Adipocyte (in vitro differentiated cells): Measurements from ENCODE around the gene MED23.
"Not testable (repeated sequence)": the region's sequence is repeated elsewhere in the genome, so short reads cannot be mapped to it uniquely, and the experiment has no call there.

ENCODE experiments used
- DNase-seq: peaks from one replicate; pipeline ENCODE4 v3.0.0-alpha.2; 2015; ENCODE audit warnings: low read depth
- H3K27me3 ChIP-seq: replicated peaks from 2 replicates; pipeline ENCODE4 v1.7.0; 2013; ENCODE audit warnings: mild to moderate bottlenecking, low read length, moderate library complexity; ENCODE audit not compliant: control insufficient read depth, insufficient read depth
- H3K36me3 ChIP-seq: 2 replicates; pipeline ENCODE4 v1.7.0; 2013; ENCODE audit warnings: low read length, mild to moderate bottlenecking, moderate library complexity; ENCODE audit not compliant: control insufficient read depth, insufficient read depth, severe bottlenecking
- H3K4me1 ChIP-seq: 2 replicates; pipeline ENCODE4 v1.7.0; 2013; ENCODE audit warnings: mild to moderate bottlenecking, low read length, moderate library complexity; ENCODE audit not compliant: control insufficient read depth, insufficient read depth
- H3K4me3 ChIP-seq: 2 replicates; pipeline ENCODE4 v1.7.0; 2013; ENCODE audit warnings: mild to moderate bottlenecking, low read length, moderate library complexity
- H3K9ac ChIP-seq: 2 replicates; pipeline ENCODE4 v1.7.0; 2013; ENCODE audit warnings: mild to moderate bottlenecking, low read length, moderate library complexity
- H3K9me3 ChIP-seq: 2 replicates; pipeline ENCODE4 v1.7.0; 2013; ENCODE audit warnings: mild to moderate bottlenecking, low read length, moderate library complexity; ENCODE audit not compliant: control insufficient read depth

MED23 gene

DNA sequence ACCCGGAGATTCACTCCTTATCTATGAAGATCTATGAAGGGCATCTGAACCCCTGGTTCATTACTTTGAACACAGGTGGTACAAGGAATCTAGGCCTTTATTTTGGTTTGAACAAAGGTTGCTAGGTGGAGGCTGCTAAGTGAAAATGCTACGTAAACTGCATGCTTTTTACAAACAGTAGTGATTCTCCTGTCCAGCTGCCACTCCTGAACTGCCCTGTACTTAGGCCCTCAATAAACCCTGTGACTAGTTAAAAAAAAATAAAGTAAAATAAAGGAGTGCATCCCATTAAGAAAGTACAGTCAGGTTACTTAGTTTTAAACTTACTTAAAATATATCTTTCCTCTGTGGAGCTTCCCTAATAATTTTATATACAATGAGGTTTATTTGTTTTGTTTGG is 82.7 kb downstream of the MED23 start:
- Histone ChIP-seq H3K36me3 (no peaks in the 10 kb centered on the region), H3K9me3 (peaks cover 3% of the 10 kb centered on the region), H3K4me1 (no peaks in the 10 kb centered on the region), H3K27me3 (peaks cover 4% of the 10 kb centered on the region), H3K9ac (no peak overlapping the region), H3K4me3 (no peak overlapping the region)
- DNase-seq, result no peak

DNA sequence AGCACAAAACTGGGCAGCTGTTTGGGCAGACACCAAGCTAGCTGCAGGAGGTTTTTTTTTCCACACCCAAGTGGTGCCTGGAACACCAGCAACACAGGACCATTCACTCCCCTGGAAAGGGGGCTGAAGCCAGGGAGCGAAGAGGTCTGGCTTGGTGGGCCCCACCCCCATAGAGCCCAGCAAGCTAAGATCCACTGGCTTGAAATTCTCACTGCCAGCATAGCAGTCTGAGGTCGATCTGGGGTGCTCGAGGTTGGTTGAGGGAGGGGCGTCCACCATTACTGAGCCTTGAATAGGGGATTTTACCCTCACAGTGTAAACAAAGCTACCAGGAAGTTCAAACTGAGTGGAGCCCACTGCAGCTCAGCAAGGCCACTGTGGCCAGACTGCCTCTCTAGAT is 89.4 kb downstream of the MED23 start:
- not testable (repeated sequence) for H3K4me3 ChIP-seq, H3K9me3 ChIP-seq, H3K27me3 ChIP-seq, H3K36me3 ChIP-seq, DNase-seq, H3K4me1 ChIP-seq, H3K9ac ChIP-seq

DNA sequence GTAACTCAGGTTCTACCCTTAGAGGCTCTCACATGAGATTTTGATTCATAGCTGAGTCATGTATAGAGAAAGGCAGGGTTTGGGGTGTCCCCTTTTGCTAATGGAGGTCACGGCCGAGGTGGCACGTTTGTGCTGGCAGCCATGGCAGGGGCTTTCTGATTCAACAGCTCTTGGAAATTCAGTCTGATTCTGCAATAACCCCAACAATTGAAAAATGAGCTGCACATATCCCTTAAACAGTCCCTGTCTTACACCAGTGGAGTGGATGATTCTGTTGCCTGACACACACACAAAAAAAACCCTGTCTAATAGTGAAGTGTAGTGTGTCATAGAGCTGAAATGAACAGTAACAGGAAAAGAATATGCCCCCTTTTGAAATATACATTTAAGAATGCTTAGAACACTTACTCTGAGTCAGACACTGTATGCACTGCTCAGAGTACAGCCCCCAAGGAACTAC is 95.4 kb downstream of the MED23 start:
- H3K36me3 ChIP-seq, result no peaks in the 10 kb centered on the region
- no peak overlapping the region for H3K9ac ChIP-seq
- H3K4me1 ChIP-seq, result no peaks in the 10 kb centered on the region
- DNase-seq, result no peak
- no peak overlapping the region for H3K4me3 ChIP-seq
- H3K27me3 ChIP-seq, result no peaks in the 10 kb centered on the region
- H3K9me3 ChIP-seq, result no peaks in the 10 kb centered on the region

DNA sequence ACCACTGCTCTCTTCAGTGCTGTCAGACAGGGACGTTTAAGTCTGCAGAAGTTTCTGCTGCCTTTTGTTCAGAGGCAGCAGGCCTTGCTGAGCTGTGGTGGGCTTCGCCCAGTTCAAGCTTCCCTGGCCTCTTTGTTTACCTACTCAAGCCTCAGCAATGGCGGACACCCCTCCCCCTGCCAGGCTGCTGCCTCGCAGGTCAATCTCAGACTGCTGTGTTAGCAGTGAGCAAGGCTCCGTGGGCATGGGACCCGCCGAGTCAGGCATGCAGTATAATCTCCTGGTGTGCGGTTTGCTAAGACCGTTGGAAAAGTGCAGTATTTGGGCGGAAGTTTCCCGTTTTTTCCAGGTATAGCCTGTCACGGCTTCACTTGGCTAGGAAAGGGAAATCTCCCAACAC is 96.4 kb downstream of the MED23 start:
- not testable (repeated sequence) for H3K9me3 ChIP-seq, H3K27me3 ChIP-seq, H3K9ac ChIP-seq, H3K4me3 ChIP-seq, H3K4me1 ChIP-seq, DNase-seq, H3K36me3 ChIP-seq

DNA sequence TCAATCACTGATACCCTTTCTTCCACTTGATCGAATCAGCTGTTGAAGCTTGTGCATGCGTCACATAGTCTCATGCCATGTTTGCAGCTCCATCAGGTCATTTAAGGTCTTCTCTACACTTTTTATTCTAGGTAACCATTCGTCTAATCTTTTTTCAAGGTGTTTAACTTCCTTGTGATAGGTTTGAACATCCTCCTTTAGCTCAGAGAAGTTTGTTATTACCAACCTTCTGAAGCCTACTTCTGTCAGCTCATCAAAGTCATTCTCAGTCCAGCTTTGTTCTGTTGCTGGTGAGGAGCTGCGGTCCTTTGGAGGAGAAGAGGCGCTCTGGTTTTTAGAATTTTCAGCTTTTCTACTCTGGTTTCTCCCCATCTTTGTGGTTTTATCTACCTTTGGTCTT is 97.1 kb downstream of the MED23 start:
- H3K27me3 ChIP-seq, result not testable (repeated sequence)

DNA sequence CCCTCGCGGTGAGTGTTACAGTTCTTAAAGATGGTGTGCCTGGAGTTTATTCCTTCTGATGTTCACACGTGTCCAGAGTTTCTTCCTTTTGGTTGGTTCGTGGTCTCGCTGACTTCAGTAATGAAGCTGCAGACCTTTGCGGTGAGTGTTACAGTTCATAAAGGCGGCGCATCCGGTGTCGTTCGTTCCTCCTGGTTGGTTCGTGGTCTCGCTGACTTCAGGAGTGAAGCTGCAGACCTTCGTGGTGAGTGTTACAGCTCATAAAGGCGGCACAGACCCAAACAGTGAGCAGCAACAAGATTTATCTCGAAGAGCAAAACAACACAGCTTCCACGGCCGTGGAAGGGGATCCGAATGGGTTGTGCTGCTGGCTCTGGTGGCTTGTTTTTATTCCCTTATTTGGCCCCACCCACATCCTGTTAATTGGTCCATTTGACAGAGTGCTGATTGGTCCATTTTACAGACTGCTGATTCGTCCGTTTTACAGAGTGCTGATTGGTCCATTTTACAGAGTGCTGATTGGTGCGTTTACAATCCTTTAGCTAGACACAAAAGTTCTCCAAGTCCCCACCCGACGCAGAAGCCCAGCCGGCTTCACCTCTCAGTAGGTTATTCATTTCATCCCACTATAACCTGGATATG is 103.2 kb downstream of the MED23 start:
- DNase-seq, result no peak
- H3K36me3 ChIP-seq, result no peaks in the 10 kb centered on the region
- H3K4me1 ChIP-seq, result no peaks in the 10 kb centered on the region
- H3K27me3 ChIP-seq, result no peaks in the 10 kb centered on the region
- H3K9ac ChIP-seq, result no peak overlapping the region
- H3K9me3 ChIP-seq, result no peaks in the 10 kb centered on the region
- H3K4me3 ChIP-seq, result no peak overlapping the region

More for the DNA sequence above, 97.1 kb downstream of the MED23 start:
- H3K36me3 ChIP-seq, H3K9ac ChIP-seq, H3K4me1 ChIP-seq, DNase-seq, H3K4me3 ChIP-seq, H3K9me3 ChIP-seq: not testable (repeated sequence)

DNA sequence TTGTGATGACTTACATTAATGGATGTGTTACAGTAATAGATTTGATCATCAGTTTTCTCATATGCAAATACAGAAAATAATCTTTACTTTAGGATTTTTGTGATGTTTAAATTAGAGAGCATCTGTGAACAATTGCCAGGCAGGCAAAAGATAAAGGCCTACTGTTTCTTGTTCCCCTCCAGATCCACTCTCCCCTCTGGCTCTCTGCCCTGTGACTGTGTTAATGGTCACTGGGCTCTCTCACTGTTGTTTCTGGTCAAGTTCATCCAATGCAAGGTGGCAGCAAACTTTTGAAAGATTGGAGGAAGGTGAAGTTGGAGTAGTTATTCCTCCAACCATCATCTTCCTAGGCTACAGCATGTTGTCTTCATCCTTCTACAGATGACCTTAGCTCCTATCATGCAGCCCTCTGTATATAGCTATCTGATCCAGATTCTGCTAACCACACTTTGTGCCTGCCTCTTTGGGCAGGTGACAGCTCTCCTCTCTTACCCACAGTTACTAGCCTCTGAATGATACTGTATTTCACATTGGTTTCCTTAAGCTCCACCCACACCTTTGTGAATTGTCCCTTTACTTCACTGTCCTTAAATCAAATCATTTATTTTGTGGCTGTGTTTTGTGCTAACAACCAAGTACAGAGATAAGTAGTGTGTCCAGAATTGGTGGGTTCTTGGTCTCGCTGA is 103.9 kb downstream of the MED23 start:
- no peaks in the 10 kb centered on the region for H3K4me1 ChIP-seq
- H3K9me3 ChIP-seq, result no peaks in the 10 kb centered on the region

More for the DNA sequence above, 103.9 kb downstream of the MED23 start:
- Histone ChIP-seq H3K9ac (no peak overlapping the region), H3K4me3 (no peak overlapping the region), H3K36me3 (no peaks in the 10 kb centered on the region), H3K27me3 (no peaks in the 10 kb centered on the region)
- no peak for DNase-seq
